ENCODE results near the gene SAMD4A. TPM values are rescaled to one million over a fixed set of nuclear protein-coding genes. Genes with fewer than 3 reads are reported as not detected.

SAMD4A gene
- total RNA-seq, 2 experiments from 2014 or later, result 4.6 to 4.7 TPM

GRCh38 chr14:54697001-54697400, 130.1 kb downstream of the SAMD4A start:
- Mint-ChIP-seq H3K4me1 (peaks cover 8% of the 10 kb centered on the region), H3K36me3 (no peaks in the 10 kb centered on the region), H3K27me3 (peaks cover 34% of the 10 kb centered on the region), H3K27ac (no peak overlapping the region), H3K4me3 (no peak overlapping the region), H3K9me3 (no peaks in the 10 kb centered on the region)
- DNase-seq, result no peak

DNA sequence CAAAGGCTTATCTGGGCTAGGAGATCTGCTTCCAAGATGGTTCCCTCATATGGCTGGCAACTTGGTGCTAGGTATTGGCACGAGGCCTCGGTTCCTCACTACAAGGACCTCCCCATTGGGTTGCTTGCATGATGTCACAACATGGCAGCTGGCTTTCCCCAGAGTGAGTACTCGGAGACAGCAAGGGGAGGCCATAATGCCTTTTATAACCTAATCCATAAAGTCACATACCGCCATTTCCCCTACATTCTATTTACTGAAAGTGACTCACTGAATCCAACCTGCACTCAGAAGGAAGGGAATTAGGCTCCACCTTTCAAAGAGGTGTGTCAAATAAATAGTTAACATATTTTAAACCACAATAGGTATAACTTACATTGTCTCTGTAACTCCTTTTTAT, 130.9 kb downstream of the SAMD4A start:
- Mint-ChIP-seq H3K27ac (no peak overlapping the region), H3K4me3 (no peak overlapping the region), H3K9me3 (no peaks in the 10 kb centered on the region), H3K36me3 (no peaks in the 10 kb centered on the region), H3K4me1 (peaks cover 5% of the 10 kb centered on the region), H3K27me3 (peaks cover 28% of the 10 kb centered on the region)
- DNase-seq, result no peak

DNA sequence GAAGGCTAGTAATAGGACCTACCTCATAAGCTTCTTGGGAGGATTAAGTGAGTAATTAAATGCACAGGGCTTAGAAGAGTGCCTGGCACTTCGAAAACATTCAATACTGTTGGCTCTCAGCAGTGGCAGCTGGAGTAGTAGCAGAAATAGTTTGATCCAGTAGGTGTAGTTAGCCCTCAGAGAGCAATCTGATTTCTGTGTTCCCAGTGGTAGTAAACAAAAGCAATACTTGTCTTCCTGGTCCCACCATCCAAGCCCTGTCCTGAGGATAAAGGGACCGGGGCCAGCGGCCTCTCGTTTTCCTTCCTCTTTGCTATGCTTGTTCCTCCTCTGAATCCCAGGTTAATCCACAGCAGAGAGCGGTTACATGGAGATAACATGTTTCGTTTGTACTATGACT, 131.6 kb downstream of the SAMD4A start:
- Mint-ChIP-seq H3K36me3 (peaks cover 1% of the 10 kb centered on the region), H3K4me3 (no peak overlapping the region), H3K4me1 (peaks cover 5% of the 10 kb centered on the region), H3K27ac (no peak overlapping the region), H3K27me3 (peaks cover 21% of the 10 kb centered on the region), H3K9me3 (no peaks in the 10 kb centered on the region)
- no peak for DNase-seq

- Mint-ChIP-seq H3K27me3 (peaks cover 16% of the 10 kb centered on the region), H3K9me3 (no peaks in the 10 kb centered on the region), H3K27ac (no peak overlapping the region), H3K4me1 (peaks cover 5% of the 10 kb centered on the region), H3K4me3 (no peak overlapping the region), H3K36me3 (peaks cover 1% of the 10 kb centered on the region)
- no peak for DNase-seq
These were observed 132.1 kb downstream of the SAMD4A start for GRCh38 chr14:54698966-54699530.

DNA sequence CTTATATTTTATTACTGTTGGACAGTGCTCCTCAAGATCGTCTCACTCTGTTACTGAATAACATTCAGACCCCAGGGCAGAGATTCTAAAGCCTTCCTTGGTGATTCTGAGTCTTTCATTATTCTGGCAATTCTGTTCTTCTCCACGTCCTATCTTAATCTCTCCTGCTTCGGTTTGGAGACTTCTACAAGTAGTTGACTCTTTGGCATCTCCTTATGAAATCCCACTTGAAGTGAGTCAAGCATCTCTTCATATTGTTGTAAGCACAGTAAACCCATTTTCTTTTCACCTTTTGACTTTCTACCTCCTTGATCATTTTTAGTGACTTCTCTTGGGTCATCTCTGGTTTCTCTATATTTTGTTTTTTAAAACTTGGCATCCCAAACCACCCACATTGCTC, 132.8 kb downstream of the SAMD4A start:
- Mint-ChIP-seq H3K4me3 (no peak overlapping the region), H3K27me3 (peaks cover 12% of the 10 kb centered on the region), H3K9me3 (no peaks in the 10 kb centered on the region), H3K36me3 (peaks cover 1% of the 10 kb centered on the region), H3K27ac (no peak overlapping the region), H3K4me1 (peaks cover 5% of the 10 kb centered on the region)
- no peak for DNase-seq

- H3K4me1 Mint-ChIP-seq, result peaks cover 5% of the 10 kb centered on the region
- H3K4me3 Mint-ChIP-seq, result no peak overlapping the region
- DNase-seq, result no peak
- H3K27ac Mint-ChIP-seq, result no peak overlapping the region
- H3K27me3 Mint-ChIP-seq, result peaks cover 12% of the 10 kb centered on the region
- peaks cover 1% of the 10 kb centered on the region for H3K36me3 Mint-ChIP-seq
- H3K9me3 Mint-ChIP-seq, result no peaks in the 10 kb centered on the region
These were observed 133.8 kb downstream of the SAMD4A start for GRCh38 chr14:54700717-54701116.

DNA sequence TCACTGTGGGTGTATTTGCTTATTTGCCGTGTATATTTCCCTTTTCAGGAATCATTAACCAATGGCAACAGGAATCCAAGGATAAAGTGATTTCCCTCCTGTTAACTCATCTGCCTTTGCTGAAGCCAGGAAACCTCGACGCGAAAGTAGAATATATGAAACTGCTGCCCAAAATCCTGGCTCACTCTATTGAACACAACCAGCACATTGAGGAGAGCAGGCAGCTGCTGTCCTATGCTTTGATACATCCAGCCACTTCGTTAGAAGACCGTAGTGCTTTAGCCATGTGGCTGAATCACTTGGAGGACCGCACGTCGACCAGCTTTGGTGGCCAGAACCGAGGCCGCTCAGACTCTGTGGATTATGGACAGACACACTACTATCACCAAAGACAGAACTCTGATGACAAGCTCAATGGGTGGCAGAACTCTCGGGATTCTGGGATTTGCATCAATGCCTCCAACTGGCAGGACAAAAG, 135.1 kb downstream of the SAMD4A start:
- H3K27me3 Mint-ChIP-seq, result peaks cover 12% of the 10 kb centered on the region
- no peak overlapping the region for H3K27ac Mint-ChIP-seq
- H3K9me3 Mint-ChIP-seq, result no peaks in the 10 kb centered on the region
- peaks cover 5% of the 10 kb centered on the region for H3K4me1 Mint-ChIP-seq
- H3K4me3 Mint-ChIP-seq, result no peak overlapping the region
- H3K36me3 Mint-ChIP-seq, result peaks cover 1% of the 10 kb centered on the region
- DNase-seq, result no peak

GRCh38 chr14:54702492-54702891, 135.6 kb downstream of the SAMD4A start:
- H3K9me3 Mint-ChIP-seq, result no peaks in the 10 kb centered on the region
- no peak for DNase-seq
- no peak overlapping the region for H3K27ac Mint-ChIP-seq
- peaks cover 5% of the 10 kb centered on the region for H3K4me1 Mint-ChIP-seq
- H3K27me3 Mint-ChIP-seq, result peaks cover 12% of the 10 kb centered on the region
- no peak overlapping the region for H3K4me3 Mint-ChIP-seq
- peaks cover 1% of the 10 kb centered on the region for H3K36me3 Mint-ChIP-seq

GRCh38 chr14:54703082-54703481, 136.2 kb downstream of the SAMD4A start:
- H3K27ac Mint-ChIP-seq, result no peak overlapping the region
- no peaks in the 10 kb centered on the region for H3K9me3 Mint-ChIP-seq
- H3K4me1 Mint-ChIP-seq, result peaks cover 5% of the 10 kb centered on the region
- H3K36me3 Mint-ChIP-seq, result peaks cover 1% of the 10 kb centered on the region
- peaks cover 12% of the 10 kb centered on the region for H3K27me3 Mint-ChIP-seq
- no peak for DNase-seq
- H3K4me3 Mint-ChIP-seq, result no peak overlapping the region

DNA sequence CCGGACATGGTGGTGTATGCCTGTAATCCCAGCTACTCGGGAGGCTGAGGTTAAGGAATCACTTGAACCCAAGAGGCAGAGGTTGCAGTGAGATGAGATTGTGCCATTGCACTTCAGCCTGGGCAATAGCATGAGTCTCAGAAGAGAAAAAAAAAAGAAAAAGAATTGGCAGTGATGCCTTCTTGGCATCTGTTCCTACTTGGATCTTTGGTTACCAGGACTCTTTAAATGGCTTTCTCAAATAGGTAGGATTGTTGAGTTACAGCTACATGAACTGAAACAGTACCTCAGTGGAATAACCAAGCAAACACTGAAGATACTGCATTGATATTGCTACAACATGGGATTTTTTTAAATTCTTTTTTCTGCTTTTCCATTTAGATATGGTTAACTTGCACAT, 136.8 kb downstream of the SAMD4A start:
- Mint-ChIP-seq H3K4me1 (peaks cover 5% of the 10 kb centered on the region), H3K27ac (no peak overlapping the region), H3K9me3 (no peaks in the 10 kb centered on the region), H3K27me3 (peaks cover 9% of the 10 kb centered on the region), H3K4me3 (no peak overlapping the region), H3K36me3 (peaks cover 1% of the 10 kb centered on the region)
- no peak for DNase-seq

- no peaks in the 10 kb centered on the region for H3K9me3 Mint-ChIP-seq
- H3K36me3 Mint-ChIP-seq, result peaks cover 1% of the 10 kb centered on the region
- H3K27me3 Mint-ChIP-seq, result peaks cover 2% of the 10 kb centered on the region
- no peak overlapping the region for H3K27ac Mint-ChIP-seq
- no peak for DNase-seq
- H3K4me3 Mint-ChIP-seq, result no peak overlapping the region
- H3K4me1 Mint-ChIP-seq, result peaks cover 2% of the 10 kb centered on the region
These were observed 137.8 kb downstream of the SAMD4A start for GRCh38 chr14:54704768-54705167.

DNA sequence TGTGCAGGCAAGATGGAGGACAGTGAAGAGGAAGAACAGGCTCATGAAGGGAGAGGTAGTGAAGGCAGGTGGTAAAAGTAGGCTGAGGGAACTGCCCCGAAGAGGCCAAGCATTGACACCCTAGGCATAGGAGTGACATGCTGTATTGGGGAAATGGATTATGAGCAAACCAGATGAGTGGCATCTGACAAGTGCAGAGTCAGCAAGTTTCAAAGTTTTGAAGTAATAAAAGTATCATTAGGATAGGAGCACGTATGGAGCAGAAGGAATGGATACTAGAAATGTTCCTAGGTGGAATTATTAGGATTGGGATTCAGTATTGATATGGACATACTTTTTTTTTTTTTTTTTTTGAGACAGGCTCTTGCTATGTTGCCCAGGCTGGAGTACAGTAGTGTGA, 139.8 kb downstream of the SAMD4A start:
- peaks cover 5% of the 10 kb centered on the region for H3K9me3 Mint-ChIP-seq
- H3K4me3 Mint-ChIP-seq, result no peak overlapping the region
- no peaks in the 10 kb centered on the region for H3K27me3 Mint-ChIP-seq
- H3K36me3 Mint-ChIP-seq, result peaks cover 7% of the 10 kb centered on the region
- peaks cover 7% of the 10 kb centered on the region for H3K4me1 Mint-ChIP-seq
- no peak for DNase-seq
- no peak overlapping the region for H3K27ac Mint-ChIP-seq

DNA sequence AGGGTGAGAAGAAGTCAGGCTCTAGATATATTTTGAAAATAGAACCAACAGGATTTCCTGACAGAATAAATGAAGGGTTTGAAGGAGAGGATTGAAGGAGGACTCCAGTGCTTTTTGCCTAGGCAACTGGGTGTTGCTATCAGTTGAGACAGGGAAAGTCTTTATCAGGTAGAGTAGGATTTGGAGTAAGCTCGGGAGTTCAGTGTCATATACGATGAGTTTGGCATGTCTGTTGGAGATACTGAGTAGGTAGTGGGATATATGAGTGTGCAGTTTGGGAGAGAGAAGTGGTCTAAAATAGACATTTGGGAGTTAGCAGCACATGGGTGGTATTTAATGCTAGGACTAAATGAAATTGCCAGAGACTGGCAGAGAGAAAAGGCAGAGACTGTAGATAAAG, 141.2 kb downstream of the SAMD4A start:
- DNase-seq, result no peak
- Mint-ChIP-seq H3K36me3 (peaks cover 12% of the 10 kb centered on the region), H3K27me3 (no peaks in the 10 kb centered on the region), H3K4me1 (peaks cover 18% of the 10 kb centered on the region), H3K4me3 (no peak overlapping the region), H3K27ac (no peak overlapping the region), H3K9me3 (peaks cover 5% of the 10 kb centered on the region)

DNA sequence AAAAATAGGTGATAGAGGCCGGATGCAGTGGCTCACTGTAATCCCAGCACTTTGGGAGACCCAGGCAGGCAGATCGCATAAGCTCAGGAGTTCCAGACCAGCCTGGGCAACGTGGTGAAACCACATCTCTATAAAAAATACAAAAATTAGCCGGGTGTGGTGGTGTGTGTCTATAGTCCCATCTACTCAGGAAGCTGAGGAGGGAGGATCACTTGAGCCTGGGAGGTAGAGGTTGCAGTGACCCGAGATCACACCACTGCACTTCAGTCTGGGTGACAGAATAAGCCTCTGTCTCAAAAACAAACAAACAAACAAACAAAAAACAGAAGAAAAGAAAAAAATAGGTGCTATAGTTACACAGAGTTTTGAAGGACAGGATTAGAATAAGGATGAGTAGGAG, 142.1 kb downstream of the SAMD4A start:
- H3K9me3 Mint-ChIP-seq, result peaks cover 5% of the 10 kb centered on the region
- no peak overlapping the region for H3K27ac Mint-ChIP-seq
- no peaks in the 10 kb centered on the region for H3K27me3 Mint-ChIP-seq
- peaks cover 10% of the 10 kb centered on the region for H3K36me3 Mint-ChIP-seq
- H3K4me3 Mint-ChIP-seq, result no peak overlapping the region
- H3K4me1 Mint-ChIP-seq, result peaks cover 18% of the 10 kb centered on the region
- DNase-seq, result no peak

DNA sequence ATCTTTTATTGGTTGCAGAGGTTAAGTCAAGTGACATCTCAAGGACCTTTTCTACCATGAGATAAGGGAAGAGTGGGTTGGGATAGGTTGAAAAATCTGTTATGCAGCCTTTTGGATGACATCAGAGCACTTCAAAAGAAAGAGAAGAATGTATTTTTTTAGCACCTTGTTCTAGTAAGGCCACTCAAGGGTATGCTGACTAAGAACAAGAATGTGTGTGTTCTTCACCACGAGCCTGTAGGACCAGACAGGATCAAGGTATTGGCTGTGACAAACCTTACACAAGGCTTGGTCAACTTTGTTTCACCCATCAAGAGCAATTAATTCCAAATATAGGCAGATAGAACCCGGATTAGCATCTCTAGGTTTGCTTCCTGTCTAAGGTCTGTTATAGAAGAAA, 142.5 kb downstream of the SAMD4A start:
- peaks cover 10% of the 10 kb centered on the region for H3K36me3 Mint-ChIP-seq
- H3K9me3 Mint-ChIP-seq, result peaks cover 5% of the 10 kb centered on the region
- H3K4me3 Mint-ChIP-seq, result no peak overlapping the region
- no peak overlapping the region for H3K27ac Mint-ChIP-seq
- DNase-seq, result no peak
- H3K27me3 Mint-ChIP-seq, result no peaks in the 10 kb centered on the region
- H3K4me1 Mint-ChIP-seq, result peaks cover 18% of the 10 kb centered on the region

DNA sequence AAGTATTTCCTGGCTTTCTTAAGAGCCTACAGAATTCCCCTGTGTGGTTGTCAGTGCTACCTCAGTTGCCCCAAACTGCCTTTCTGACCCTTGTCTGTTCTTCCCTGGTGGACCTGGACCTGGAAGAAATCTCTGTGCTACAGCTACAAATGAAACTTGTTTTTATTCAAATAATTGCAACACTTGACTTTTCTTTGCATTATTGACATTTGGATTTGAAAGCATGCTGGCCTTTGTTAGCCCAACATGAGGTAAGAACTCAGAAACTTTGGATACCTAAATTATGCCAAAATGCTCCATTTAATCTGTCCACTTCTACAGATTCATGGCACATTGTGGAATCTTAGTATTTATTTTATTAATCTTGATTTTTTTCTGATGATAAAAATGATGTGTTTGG, 142.9 kb downstream of the SAMD4A start:
- DNase-seq, result no peak
- peak overlapping the region; percentile 21 for H3K27ac Mint-ChIP-seq
- H3K36me3 Mint-ChIP-seq, result peaks cover 10% of the 10 kb centered on the region
- no peaks in the 10 kb centered on the region for H3K27me3 Mint-ChIP-seq
- no peak overlapping the region for H3K4me3 Mint-ChIP-seq
- peaks cover 5% of the 10 kb centered on the region for H3K9me3 Mint-ChIP-seq
- peaks cover 18% of the 10 kb centered on the region for H3K4me1 Mint-ChIP-seq
